GM12873 (cell line): ENCODE measurements around the gene ITGB5.

Experiments
- TF ChIP-seq, protein P1 (sequence below): IDR thresholded peaks from 2 replicates; pipeline ENCODE4 v1.5.1; 2012; ENCODE audit warnings: low read depth, mild to moderate bottlenecking, moderate library complexity, low read length, control low read depth; ENCODE audit not compliant: insufficient read depth; ENCODE audit errors: missing control alignments

ITGB5 gene, protein sequence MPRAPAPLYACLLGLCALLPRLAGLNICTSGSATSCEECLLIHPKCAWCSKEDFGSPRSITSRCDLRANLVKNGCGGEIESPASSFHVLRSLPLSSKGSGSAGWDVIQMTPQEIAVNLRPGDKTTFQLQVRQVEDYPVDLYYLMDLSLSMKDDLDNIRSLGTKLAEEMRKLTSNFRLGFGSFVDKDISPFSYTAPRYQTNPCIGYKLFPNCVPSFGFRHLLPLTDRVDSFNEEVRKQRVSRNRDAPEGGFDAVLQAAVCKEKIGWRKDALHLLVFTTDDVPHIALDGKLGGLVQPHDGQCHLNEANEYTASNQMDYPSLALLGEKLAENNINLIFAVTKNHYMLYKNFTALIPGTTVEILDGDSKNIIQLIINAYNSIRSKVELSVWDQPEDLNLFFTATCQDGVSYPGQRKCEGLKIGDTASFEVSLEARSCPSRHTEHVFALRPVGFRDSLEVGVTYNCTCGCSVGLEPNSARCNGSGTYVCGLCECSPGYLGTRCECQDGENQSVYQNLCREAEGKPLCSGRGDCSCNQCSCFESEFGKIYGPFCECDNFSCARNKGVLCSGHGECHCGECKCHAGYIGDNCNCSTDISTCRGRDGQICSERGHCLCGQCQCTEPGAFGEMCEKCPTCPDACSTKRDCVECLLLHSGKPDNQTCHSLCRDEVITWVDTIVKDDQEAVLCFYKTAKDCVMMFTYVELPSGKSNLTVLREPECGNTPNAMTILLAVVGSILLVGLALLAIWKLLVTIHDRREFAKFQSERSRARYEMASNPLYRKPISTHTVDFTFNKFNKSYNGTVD

DNA sequence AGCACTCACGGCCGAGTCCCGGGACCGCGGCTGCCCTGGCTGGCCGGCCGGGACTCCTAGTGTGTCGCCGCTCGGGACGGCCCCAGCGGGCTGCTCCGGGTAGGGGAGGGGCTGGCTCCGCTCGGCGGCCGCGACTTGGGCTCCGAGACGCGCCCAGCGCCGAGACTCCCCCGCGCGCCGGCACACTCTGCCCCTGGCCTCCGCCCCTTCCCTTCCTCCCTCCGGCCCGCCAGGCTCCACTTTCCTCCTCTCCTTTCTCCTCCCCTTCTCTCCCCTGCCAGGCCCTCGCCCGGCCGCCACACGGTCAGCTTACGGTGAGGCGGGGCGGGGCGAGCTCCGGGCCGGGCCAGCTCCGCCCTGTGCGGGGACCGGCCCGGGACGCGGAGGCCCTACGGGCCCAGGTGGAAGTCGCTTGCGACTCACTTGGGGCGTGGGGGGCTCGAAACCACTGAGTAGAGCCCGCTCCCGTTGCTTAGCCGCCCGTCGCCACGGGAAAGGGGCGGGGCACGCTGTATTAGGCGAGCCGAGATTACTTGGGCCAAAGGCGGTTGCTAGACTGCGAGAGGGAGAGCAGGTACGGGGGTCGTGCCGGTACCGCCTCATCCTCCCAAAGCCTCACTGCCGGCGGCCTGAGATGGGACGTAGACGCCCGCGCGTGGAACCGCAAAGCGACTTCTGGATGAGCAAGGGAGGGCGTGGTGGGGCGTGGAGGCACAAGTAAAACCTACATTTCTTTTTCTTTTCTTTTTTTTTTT, at the start of gene ITGB5:
TSS of gene ITGB5 (minus strand) at position 189 of the 755 bp plus-strand sequence. CDS start 365 bp downstream, outside the sequence.
- TF ChIP-seq, protein P1, sequence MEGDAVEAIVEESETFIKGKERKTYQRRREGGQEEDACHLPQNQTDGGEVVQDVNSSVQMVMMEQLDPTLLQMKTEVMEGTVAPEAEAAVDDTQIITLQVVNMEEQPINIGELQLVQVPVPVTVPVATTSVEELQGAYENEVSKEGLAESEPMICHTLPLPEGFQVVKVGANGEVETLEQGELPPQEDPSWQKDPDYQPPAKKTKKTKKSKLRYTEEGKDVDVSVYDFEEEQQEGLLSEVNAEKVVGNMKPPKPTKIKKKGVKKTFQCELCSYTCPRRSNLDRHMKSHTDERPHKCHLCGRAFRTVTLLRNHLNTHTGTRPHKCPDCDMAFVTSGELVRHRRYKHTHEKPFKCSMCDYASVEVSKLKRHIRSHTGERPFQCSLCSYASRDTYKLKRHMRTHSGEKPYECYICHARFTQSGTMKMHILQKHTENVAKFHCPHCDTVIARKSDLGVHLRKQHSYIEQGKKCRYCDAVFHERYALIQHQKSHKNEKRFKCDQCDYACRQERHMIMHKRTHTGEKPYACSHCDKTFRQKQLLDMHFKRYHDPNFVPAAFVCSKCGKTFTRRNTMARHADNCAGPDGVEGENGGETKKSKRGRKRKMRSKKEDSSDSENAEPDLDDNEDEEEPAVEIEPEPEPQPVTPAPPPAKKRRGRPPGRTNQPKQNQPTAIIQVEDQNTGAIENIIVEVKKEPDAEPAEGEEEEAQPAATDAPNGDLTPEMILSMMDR: no peak

DNA sequence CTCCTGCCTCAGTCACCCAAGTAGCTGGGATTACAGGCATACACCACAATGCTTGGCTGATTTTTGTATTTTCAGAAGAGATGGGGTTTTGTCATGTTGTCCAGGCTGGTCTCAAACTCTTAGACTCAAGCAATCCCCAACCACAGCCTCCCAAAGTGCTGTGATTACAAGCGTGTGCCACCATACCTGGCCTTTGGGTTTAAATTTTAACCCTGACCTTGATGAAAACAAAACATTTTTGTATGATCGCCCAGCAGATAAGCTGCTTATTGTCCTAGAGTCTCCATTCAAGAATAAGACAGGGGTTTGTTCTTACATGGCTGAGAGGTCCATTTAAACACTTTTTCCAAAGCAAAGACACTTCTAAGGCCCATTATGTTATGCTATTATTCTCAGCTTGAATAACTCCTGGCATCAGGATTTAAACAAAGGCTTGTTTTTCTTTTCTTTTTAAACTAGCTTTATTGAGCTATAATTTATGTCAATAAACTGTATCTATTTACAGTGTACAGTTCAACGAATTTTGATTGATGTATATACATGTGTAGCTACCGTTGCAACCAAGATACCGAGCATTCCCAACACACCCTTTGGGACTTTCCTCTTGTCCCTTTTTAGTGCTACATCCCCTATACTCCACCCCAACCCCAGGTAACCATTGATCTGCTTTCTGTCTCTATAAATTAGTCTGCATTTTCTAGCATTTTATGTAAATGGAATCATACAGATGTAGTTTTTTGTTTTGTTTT, 48.8 kb upstream of the ITGB5 start:
- TF ChIP-seq, protein P1: no peak

DNA sequence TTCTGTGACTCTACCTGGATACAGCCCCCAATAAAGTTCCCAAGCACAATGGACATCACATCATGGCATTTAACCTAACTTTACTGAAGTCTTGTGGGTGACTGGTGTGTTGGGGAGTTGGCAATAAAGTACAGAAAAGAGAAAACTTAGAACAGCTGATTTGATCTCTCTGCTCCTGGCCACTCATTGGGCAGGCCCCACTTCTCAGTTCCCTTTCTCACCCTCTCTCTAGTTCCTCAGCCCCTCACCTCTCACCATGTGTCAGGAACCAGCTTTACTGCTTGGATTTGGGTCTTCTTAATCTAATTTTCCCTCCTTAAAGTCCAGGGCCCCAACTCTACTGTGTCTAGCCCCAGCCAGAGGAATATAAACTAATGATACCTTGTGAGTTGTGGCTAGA, 48.1 kb upstream of the ITGB5 start:
- TF ChIP-seq, protein P1: no peak

DNA sequence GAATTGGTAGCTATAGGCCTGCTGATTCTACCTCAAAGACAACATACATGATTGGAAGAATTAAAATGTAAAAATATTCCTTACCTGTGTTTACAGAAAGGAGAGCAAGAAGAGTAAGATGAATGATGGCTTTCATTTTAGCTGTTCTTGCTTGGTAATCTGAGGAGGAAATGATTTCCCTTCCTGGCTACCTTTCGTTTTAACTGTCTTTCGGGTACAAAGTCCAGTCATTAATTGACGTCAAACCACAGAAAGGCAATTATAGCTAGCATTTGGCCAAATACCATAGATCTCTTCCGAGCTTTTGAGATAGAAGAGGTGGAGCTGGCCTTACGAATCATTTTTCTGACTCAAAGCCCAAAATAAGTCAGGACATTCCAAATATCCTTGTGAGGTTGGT, 47.4 kb upstream of the ITGB5 start, which contains the start of gene MUC13:
TSS of gene MUC13 (minus strand) at position 175 of the 400 bp plus-strand sequence. CDS start at position 136, 39 bp downstream.
- TF ChIP-seq, protein P1: no peak

DNA sequence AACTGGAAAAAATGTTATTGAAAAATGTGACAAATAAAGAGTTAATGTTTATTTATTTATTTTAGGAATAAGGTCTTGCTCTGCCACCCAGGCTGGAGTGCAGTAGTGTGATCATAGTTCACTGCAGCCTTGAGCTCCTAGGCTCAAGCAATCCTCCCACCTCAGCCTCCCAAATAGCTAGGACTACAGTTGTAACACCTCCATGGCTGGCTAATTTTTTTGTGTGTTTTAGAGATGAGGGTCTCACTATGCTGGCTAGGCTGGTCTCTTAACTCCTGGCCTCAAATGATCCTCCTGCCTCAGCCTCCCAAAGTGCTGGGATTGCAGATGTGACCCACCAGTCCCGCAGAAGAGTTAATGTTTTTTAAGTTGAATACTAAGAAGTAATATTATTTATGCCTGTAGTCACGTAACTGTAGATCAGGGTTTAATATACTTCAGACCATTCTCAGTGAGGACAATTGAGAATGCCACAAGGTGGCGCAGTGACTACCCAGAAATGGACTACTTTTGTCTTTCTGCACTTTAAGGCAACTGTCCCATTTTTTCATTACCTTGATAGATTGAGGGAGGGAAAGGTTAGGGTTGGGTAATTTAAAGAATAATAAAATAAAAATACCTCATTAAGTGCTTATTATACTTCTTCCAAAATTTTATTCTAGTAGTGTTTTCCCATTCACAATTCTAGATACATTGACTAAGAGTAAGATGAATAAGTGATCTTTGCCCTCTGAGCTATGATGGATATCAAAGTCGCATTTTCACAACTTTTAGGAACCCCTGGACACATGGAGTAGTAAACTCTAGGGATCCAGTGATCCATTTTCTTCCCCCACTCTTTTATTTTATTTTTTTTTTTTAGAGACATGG, 41.4 kb upstream of the ITGB5 start:
- TF ChIP-seq, protein P1: peak; percentile 76

DNA sequence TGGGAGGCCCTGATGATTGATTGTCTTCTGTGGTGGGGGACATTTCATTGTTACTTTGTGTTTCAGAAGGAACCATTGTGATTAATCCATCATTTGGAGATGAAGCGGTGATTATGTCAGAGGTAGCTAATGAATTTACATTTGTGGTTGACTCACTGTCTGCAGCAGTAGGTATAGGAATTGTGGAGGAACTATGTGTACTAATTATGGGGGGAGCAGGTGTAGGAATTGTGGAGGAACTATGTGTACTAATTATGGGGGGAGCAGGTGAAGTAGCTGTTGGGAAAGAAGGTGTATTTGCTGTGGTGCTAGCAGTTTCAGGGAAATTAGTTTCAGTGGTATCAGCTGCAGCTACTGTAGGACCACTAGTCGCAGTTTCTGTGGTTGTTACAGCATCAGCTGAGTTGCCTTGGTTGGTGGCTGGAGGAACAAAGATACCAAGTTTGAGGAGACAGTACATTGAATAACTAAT, 40.4 kb upstream of the ITGB5 start:
- TF ChIP-seq, protein P1: no peak
